Neural cell (in vitro differentiated cells): Measurements from ENCODE around the gene MOGAT3.

Source experiments
- EZH2 ChIP-seq: fragments of 200-600, 300-800 bp; shearing (Covaris generic), sonication (generic); IDR thresholded peaks from 2 replicates; pipeline ENCODE4 v1.6.1; 2014; ENCODE audit warnings: antibody characterized with exemption, low read length, borderline replicate concordance, mild to moderate bottlenecking; ENCODE audit not compliant: insufficient read depth, poor library complexity, severe bottlenecking
- POLR2AphosphoS5 ChIP-seq: IDR thresholded peaks from 2 replicates; pipeline ENCODE4 v1.6.1; 2012
- TAF1 ChIP-seq: IDR thresholded peaks from 2 replicates; pipeline ENCODE4 v1.6.1; 2012; ENCODE audit warnings: low read depth
- TF ChIP-seq, protein P1 (sequence below): fragments of 450-650 bp; IDR thresholded peaks from 2 replicates; pipeline ENCODE4 v1.5.1; 2014; ENCODE audit warnings: antibody characterized with exemption, mild to moderate bottlenecking, moderate library complexity; ENCODE audit not compliant: poor library complexity, severe bottlenecking

DNA sequence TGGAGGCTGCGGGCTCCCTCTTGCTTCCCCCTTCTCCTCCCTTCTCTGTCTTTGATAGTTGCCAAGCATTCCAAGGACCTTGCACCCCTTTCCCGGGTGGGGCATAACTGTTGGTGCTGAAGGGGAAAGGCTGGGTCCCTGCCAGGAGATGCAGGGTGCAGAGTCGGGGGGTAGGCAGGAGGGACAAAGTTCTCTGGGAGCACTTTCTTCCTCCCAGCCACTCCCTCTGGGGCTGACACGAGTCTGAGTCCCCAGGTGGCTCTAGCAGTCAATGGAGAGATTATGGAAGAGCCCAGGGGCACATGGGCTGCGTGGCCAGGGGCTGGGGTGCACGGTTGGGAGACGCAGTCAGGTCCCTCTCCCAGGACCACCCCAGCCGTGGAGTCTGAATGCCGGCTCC is 34.7 kb upstream of the MOGAT3 start:
- TF ChIP-seq, protein P1, sequence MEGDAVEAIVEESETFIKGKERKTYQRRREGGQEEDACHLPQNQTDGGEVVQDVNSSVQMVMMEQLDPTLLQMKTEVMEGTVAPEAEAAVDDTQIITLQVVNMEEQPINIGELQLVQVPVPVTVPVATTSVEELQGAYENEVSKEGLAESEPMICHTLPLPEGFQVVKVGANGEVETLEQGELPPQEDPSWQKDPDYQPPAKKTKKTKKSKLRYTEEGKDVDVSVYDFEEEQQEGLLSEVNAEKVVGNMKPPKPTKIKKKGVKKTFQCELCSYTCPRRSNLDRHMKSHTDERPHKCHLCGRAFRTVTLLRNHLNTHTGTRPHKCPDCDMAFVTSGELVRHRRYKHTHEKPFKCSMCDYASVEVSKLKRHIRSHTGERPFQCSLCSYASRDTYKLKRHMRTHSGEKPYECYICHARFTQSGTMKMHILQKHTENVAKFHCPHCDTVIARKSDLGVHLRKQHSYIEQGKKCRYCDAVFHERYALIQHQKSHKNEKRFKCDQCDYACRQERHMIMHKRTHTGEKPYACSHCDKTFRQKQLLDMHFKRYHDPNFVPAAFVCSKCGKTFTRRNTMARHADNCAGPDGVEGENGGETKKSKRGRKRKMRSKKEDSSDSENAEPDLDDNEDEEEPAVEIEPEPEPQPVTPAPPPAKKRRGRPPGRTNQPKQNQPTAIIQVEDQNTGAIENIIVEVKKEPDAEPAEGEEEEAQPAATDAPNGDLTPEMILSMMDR, result no peak
- TF ChIP-seq POLR2AphosphoS5, result no peak
- TF ChIP-seq EZH2, result no peak
- TF ChIP-seq TAF1, result no peak
